ENCODE data around the gene KCNIP4.

Gene KCNIP4

GRCh38 chr4:21680326-21680898 lies 268.2 kb downstream of the KCNIP4 start:
- DNase-seq = no peak

- no peak for DNase-seq
These were observed 269.9 kb downstream of the KCNIP4 start for GRCh38 chr4:21678711-21679110.

GRCh38 chr4:21677173-21677572 lies 271.4 kb downstream of the KCNIP4 start:
- no peak for DNase-seq

GRCh38 chr4:21664355-21664754 lies 284.2 kb downstream of the KCNIP4 start:
- no peak for DNase-seq

GRCh38 chr4:21656832-21657231 lies 291.7 kb downstream of the KCNIP4 start:
- no peak for DNase-seq

GRCh38 chr4:21655031-21655430 lies 293.5 kb downstream of the KCNIP4 start:
- no peak for DNase-seq

- DNase-seq = no peak
These were observed 295.9 kb downstream of the KCNIP4 start for GRCh38 chr4:21652508-21653231.

- no peak for DNase-seq
These were observed 299.0 kb downstream of the KCNIP4 start for GRCh38 chr4:21649391-21650090.

- DNase-seq = no peak
These were observed 302.8 kb downstream of the KCNIP4 start for GRCh38 chr4:21645776-21646175.

- DNase-seq = no peak
These were observed 306.9 kb downstream of the KCNIP4 start for GRCh38 chr4:21641696-21642095.

- no peak for DNase-seq
These were observed 310.3 kb downstream of the KCNIP4 start for GRCh38 chr4:21638171-21638725.

GRCh38 chr4:21628916-21629610 lies 319.5 kb downstream of the KCNIP4 start:
- DNase-seq = no peak

GRCh38 chr4:21628116-21628670 lies 320.4 kb downstream of the KCNIP4 start:
- DNase-seq = no peak

GRCh38 chr4:21625447-21625846 lies 323.1 kb downstream of the KCNIP4 start:
- DNase-seq = no peak

- DNase-seq = no peak
These were observed 343.6 kb downstream of the KCNIP4 start for GRCh38 chr4:21605006-21605405.

- DNase-seq = no peak
These were observed 352.1 kb downstream of the KCNIP4 start for GRCh38 chr4:21596521-21596920.

- DNase-seq = no peak
These were observed 354.9 kb downstream of the KCNIP4 start for GRCh38 chr4:21593671-21594001.

GRCh38 chr4:21592970-21593670 lies 355.5 kb downstream of the KCNIP4 start:
- no peak for DNase-seq

- DNase-seq = no peak
These were observed 371.5 kb downstream of the KCNIP4 start for GRCh38 chr4:21577056-21577455.

- DNase-seq = no peak
These were observed 377.5 kb downstream of the KCNIP4 start for GRCh38 chr4:21571100-21571499.

- DNase-seq = no peak
These were observed 378.9 kb downstream of the KCNIP4 start for GRCh38 chr4:21569638-21570037.

- DNase-seq = no peak
These were observed 393.5 kb downstream of the KCNIP4 start for GRCh38 chr4:21555083-21555482.
